ENCODE measurements around the gene TMED5. TPM values are rescaled to one million over a fixed set of nuclear protein-coding genes. Genes with fewer than 3 reads are reported as not detected.
A peak's percentile ranks its signal among the peaks of the same experiment; 100 is the strongest.
"Not testable (repeated sequence)": the region's sequence is repeated elsewhere in the genome, so short reads cannot be mapped to it uniquely, and the experiment has no call there.

Gene TMED5
- 44.0 TPM for total RNA-seq
- long read RNA-seq, full-length matches to known transcripts, result 123 of 137 reads
- long read RNA-seq, partial matches to known transcripts, result 4 of 137 reads
- long read RNA-seq, other reads (novel, unspliced or antisense), result 10 of 137 reads

DNA sequence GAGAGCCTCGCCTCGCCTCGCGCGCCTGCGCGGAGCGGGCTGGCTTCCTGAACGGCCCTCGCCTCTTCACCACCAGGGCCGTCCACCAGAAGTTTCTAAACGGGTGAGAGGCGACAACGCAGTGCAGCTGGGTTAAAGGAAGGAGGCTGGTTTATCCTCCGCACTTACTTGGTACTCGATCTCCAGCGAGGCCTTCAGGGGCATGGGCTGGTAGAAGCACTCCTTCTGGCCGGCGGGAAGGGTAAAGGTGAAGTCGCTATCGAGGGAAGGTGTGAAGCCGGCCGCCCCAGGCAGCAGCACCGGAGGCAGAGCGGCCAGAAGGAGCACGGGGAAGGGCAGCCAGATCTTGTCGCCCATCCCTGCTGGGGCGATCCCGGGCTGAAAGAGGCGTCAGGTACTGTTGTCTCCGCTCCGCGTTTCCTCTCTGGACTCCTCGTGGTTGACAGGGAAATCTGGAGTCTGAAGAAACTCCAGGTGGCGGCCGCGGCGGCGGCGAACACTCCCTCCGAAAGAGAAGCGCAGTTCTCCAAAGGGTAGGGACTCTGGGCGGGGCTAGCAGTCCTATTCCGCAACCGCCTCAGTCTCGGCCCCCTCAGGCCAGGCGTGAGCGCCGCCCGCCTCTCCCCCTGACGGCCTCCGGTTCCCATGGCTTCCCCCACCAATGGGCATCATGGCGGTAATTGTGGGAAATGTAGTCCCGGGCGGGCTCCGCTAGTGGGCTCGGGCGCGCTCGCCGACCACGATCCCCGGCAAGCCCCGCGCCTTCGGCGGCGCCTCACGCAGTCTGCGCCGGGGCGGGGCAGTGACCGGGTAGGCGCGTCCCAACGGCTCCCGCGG, at the start of gene TMED5:
TMED5 (minus strand) TSS at position 528 of the 837 bp plus-strand sequence; CDS start at position 357, 171 bp downstream.
- DNase-seq, result peak; percentile 97
- no peaks in the 10 kb centered on the region for H3K27me3 ChIP-seq (ENCODE audit: low read depth)
- H3K9me3 ChIP-seq (replicated peaks), result no peaks in the 10 kb centered on the region
- peak within 1 kb of the TSS; percentile 89 for H3K4me3 ChIP-seq
- peak within 1 kb of the TSS; percentile 99 for H3K27ac ChIP-seq (replicated peaks)
- H3K4me1 ChIP-seq, result peaks cover 51% of the 10 kb centered on the region
- TF ChIP-seq, protein P1, sequence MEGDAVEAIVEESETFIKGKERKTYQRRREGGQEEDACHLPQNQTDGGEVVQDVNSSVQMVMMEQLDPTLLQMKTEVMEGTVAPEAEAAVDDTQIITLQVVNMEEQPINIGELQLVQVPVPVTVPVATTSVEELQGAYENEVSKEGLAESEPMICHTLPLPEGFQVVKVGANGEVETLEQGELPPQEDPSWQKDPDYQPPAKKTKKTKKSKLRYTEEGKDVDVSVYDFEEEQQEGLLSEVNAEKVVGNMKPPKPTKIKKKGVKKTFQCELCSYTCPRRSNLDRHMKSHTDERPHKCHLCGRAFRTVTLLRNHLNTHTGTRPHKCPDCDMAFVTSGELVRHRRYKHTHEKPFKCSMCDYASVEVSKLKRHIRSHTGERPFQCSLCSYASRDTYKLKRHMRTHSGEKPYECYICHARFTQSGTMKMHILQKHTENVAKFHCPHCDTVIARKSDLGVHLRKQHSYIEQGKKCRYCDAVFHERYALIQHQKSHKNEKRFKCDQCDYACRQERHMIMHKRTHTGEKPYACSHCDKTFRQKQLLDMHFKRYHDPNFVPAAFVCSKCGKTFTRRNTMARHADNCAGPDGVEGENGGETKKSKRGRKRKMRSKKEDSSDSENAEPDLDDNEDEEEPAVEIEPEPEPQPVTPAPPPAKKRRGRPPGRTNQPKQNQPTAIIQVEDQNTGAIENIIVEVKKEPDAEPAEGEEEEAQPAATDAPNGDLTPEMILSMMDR (IDR thresholded peaks at IDR 0.05; ENCODE audit: borderline replicate concordance), result peak; percentile 46
- H3K36me3 ChIP-seq, result no peaks in the 10 kb centered on the region
- intact Hi-C loops (cut with micrococcal nuclease), result no loop called here

GRCh38 chr1:93223023-93223675, 42.9 kb upstream of the TMED5 start:
- Histone ChIP-seq H3K27ac (replicated peaks) (no peak overlapping the region), H3K36me3 (peaks cover 18% of the 10 kb centered on the region), H3K4me1 (no peaks in the 10 kb centered on the region), H3K4me3 (no peak overlapping the region), H3K27me3 (ENCODE audit: low read depth) (no peaks in the 10 kb centered on the region), H3K9me3 (replicated peaks) (peaks cover 4% of the 10 kb centered on the region)
- no peak for DNase-seq
- intact Hi-C loops (cut with micrococcal nuclease), result no loop called here
- TF ChIP-seq, protein P1 (IDR thresholded peaks at IDR 0.05; ENCODE audit: borderline replicate concordance), result no peak

GRCh38 chr1:93221913-93222312, 41.7 kb upstream of the TMED5 start:
- no peak for DNase-seq
- H3K27me3 ChIP-seq (ENCODE audit: low read depth), result no peaks in the 10 kb centered on the region
- peaks cover 4% of the 10 kb centered on the region for H3K9me3 ChIP-seq (replicated peaks)
- TF ChIP-seq, protein P1 (IDR thresholded peaks at IDR 0.05; ENCODE audit: borderline replicate concordance), result no peak
- peaks cover 23% of the 10 kb centered on the region for H3K36me3 ChIP-seq
- no peak overlapping the region for H3K4me3 ChIP-seq
- H3K4me1 ChIP-seq, result no peaks in the 10 kb centered on the region
- H3K27ac ChIP-seq (replicated peaks), result no peak overlapping the region
- intact Hi-C loops (cut with micrococcal nuclease), result no loop called here

- DNase-seq; H3K9me3 ChIP-seq (replicated peaks); H3K4me3 ChIP-seq; H3K27me3 ChIP-seq (ENCODE audit: low read depth); H3K27ac ChIP-seq (replicated peaks); intact Hi-C loops (cut with micrococcal nuclease); H3K4me1 ChIP-seq: not testable (repeated sequence)
- H3K36me3 ChIP-seq, result peaks cover 23% of the 10 kb centered on the region
These were observed 40.5 kb upstream of the TMED5 start for GRCh38 chr1:93220716-93221115.

DNA sequence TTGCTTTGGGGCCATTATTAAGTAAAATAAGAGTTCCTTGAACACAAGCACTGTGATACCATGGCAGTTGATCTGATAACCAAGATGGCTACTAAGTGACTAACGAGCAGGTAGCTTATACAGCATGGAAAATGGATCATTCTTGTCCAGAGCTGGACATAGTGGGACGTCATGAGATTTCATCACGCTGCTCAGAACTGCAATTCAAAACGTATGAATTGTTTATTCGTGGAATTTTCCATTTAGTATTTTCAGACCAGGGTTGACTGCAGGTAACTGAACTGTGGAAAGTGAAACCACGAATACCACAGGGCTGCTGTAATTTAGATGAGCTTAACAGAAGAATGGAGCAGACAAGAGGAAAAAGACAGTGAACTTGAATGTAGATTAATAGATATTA, 39.2 kb upstream of the TMED5 start:
- intact Hi-C loops (cut with micrococcal nuclease), result no loop called here
- TF ChIP-seq, protein P1 (IDR thresholded peaks at IDR 0.05; ENCODE audit: borderline replicate concordance), result no peak
- H3K4me3 ChIP-seq, result no peak overlapping the region
- peaks cover 21% of the 10 kb centered on the region for H3K36me3 ChIP-seq
- H3K27ac ChIP-seq (replicated peaks), result no peak overlapping the region
- H3K9me3 ChIP-seq (replicated peaks), result peaks cover 4% of the 10 kb centered on the region
- H3K27me3 ChIP-seq (ENCODE audit: low read depth), result no peaks in the 10 kb centered on the region
- H3K4me1 ChIP-seq, result no peaks in the 10 kb centered on the region
- DNase-seq, result no peak
